Neural cell (in vitro differentiated cells): ENCODE data around the gene GABBR2.

Experiments
- EP300 ChIP-seq: fragments of 450-650 bp; conservative IDR thresholded peaks from 2 replicates; pipeline ENCODE4 v1.6.1; 2014; ENCODE audit warnings: antibody characterized with exemption, mild to moderate bottlenecking, moderate library complexity; ENCODE audit not compliant: poor library complexity, severe bottlenecking
- EZH2 ChIP-seq: fragments of 200-600, 300-800 bp; shearing (Covaris generic), sonication (generic); IDR thresholded peaks from 2 replicates; pipeline ENCODE4 v1.6.1; 2014; ENCODE audit warnings: antibody characterized with exemption, low read length, borderline replicate concordance, mild to moderate bottlenecking; ENCODE audit not compliant: insufficient read depth, poor library complexity, severe bottlenecking
- MXI1 ChIP-seq: fragments of 450-650 bp; conservative IDR thresholded peaks from 2 replicates; pipeline ENCODE4 v1.6.1; 2014; ENCODE audit warnings: antibody characterized with exemption, mild to moderate bottlenecking; ENCODE audit not compliant: poor library complexity, severe bottlenecking
- POLR2AphosphoS5 ChIP-seq: IDR thresholded peaks from 2 replicates; pipeline ENCODE4 v1.6.1; 2012
- RAD21 ChIP-seq: fragments of 450-650 bp; conservative IDR thresholded peaks from 2 replicates; pipeline ENCODE4 v1.6.1; 2014; ENCODE audit warnings: antibody characterized with exemption, mild to moderate bottlenecking, moderate library complexity
- SMC3 ChIP-seq: fragments of 450-650 bp; conservative IDR thresholded peaks from 2 replicates; pipeline ENCODE4 v1.6.1; 2014; ENCODE audit warnings: antibody characterized with exemption, mild to moderate bottlenecking, moderate library complexity; ENCODE audit not compliant: poor library complexity
- TAF1 ChIP-seq: IDR thresholded peaks from 2 replicates; pipeline ENCODE4 v1.6.1; 2012; ENCODE audit warnings: low read depth
- TF ChIP-seq, protein P1 (sequence below): fragments of 450-650 bp; IDR thresholded peaks from 2 replicates; pipeline ENCODE4 v1.5.1; 2014; ENCODE audit warnings: antibody characterized with exemption, mild to moderate bottlenecking, moderate library complexity; ENCODE audit not compliant: poor library complexity, severe bottlenecking
- TF ChIP-seq, protein P2 (sequence below): IDR thresholded peaks from 2 replicates; pipeline ENCODE4 v1.6.1; 2012; ENCODE audit warnings: borderline replicate concordance

DNA sequence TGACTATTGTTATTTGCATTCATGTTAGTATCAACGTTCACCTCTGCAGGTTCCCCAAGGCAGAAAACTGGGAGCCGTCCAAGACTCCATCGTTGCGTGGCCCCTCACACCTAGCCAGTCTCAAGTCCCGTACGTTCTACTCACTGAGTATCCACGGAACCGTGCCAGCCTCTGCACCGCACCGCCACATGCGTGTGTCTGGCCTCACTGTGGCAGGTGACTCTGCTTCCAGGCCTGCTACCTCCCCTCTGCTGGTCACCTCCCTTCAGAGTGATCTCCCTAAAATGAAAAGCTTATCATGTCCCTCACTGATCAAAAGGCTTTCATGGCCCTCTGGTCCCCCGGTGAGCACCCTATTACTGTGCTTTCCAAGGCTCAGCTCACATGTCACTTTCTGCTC is 108.1 kb downstream of the GABBR2 start:
- TF ChIP-seq, protein P1, sequence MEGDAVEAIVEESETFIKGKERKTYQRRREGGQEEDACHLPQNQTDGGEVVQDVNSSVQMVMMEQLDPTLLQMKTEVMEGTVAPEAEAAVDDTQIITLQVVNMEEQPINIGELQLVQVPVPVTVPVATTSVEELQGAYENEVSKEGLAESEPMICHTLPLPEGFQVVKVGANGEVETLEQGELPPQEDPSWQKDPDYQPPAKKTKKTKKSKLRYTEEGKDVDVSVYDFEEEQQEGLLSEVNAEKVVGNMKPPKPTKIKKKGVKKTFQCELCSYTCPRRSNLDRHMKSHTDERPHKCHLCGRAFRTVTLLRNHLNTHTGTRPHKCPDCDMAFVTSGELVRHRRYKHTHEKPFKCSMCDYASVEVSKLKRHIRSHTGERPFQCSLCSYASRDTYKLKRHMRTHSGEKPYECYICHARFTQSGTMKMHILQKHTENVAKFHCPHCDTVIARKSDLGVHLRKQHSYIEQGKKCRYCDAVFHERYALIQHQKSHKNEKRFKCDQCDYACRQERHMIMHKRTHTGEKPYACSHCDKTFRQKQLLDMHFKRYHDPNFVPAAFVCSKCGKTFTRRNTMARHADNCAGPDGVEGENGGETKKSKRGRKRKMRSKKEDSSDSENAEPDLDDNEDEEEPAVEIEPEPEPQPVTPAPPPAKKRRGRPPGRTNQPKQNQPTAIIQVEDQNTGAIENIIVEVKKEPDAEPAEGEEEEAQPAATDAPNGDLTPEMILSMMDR = no peak
- TF ChIP-seq TAF1 = no peak
- TF ChIP-seq EP300 = no peak
- TF ChIP-seq POLR2AphosphoS5 = no peak
- TF ChIP-seq, protein P2, sequence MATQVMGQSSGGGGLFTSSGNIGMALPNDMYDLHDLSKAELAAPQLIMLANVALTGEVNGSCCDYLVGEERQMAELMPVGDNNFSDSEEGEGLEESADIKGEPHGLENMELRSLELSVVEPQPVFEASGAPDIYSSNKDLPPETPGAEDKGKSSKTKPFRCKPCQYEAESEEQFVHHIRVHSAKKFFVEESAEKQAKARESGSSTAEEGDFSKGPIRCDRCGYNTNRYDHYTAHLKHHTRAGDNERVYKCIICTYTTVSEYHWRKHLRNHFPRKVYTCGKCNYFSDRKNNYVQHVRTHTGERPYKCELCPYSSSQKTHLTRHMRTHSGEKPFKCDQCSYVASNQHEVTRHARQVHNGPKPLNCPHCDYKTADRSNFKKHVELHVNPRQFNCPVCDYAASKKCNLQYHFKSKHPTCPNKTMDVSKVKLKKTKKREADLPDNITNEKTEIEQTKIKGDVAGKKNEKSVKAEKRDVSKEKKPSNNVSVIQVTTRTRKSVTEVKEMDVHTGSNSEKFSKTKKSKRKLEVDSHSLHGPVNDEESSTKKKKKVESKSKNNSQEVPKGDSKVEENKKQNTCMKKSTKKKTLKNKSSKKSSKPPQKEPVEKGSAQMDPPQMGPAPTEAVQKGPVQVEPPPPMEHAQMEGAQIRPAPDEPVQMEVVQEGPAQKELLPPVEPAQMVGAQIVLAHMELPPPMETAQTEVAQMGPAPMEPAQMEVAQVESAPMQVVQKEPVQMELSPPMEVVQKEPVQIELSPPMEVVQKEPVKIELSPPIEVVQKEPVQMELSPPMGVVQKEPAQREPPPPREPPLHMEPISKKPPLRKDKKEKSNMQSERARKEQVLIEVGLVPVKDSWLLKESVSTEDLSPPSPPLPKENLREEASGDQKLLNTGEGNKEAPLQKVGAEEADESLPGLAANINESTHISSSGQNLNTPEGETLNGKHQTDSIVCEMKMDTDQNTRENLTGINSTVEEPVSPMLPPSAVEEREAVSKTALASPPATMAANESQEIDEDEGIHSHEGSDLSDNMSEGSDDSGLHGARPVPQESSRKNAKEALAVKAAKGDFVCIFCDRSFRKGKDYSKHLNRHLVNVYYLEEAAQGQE = no peak
- no peak for TF ChIP-seq EZH2
- no peak for TF ChIP-seq SMC3
- TF ChIP-seq RAD21 = no peak
- TF ChIP-seq MXI1 = no peak
